ENCODE results near the gene SERINC2. TPM values are rescaled to one million over a fixed set of nuclear protein-coding genes. Genes with fewer than 3 reads are reported as not detected.
A peak's percentile ranks its signal among the peaks of the same experiment; 100 is the strongest.

SERINC2 gene
- total and polyA plus RNA-seq, 9 of the 15 experiments (the other 6 are each of a cell fraction or from before 2014, with no cell fraction given): 0.07 to 1.2 (median 0.70) TPM; not detected in 2

- TF ChIP-seq, protein P1, sequence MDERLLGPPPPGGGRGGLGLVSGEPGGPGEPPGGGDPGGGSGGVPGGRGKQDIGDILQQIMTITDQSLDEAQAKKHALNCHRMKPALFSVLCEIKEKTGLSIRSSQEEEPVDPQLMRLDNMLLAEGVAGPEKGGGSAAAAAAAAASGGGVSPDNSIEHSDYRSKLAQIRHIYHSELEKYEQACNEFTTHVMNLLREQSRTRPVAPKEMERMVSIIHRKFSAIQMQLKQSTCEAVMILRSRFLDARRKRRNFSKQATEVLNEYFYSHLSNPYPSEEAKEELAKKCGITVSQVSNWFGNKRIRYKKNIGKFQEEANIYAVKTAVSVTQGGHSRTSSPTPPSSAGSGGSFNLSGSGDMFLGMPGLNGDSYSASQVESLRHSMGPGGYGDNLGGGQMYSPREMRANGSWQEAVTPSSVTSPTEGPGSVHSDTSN (CRISPR knock-in tag; IDR thresholded peaks at IDR 0.05; ENCODE audit: low read depth): peak; percentile 52
- TF ChIP-seq, protein P1 (tag; conservative IDR thresholded peaks at IDR 0.05; ENCODE audit: low read depth): peak; percentile 100
- TF ChIP-seq GABPA (tag; conservative IDR thresholded peaks at IDR 0.05; ENCODE audit: low read depth) (peak; percentile 70), NR2C2 (CRISPR knock-in tag; IDR thresholded peaks at IDR 0.05) (no peak), NR2C2 (tag; IDR thresholded peaks at IDR 0.05) (peak; percentile 65), FOSL1 (tag; conservative IDR thresholded peaks at IDR 0.05) (peak; percentile 99), MEF2D (tag; conservative IDR thresholded peaks at IDR 0.05; ENCODE audit: low read depth) (peak; percentile 64), KAT8 (IDR thresholded peaks at IDR 0.05; ENCODE audit: low read depth) (no peak), ZNF668 (CRISPR knock-in tag; IDR thresholded peaks at IDR 0.05) (no peak), RCOR1 (IDR thresholded peaks at IDR 0.05; ENCODE audit: borderline replicate concordance in 1 of 2, low read depth in 2 of 2, low read length in 2 of 2) (peak in 1 of 2 experiments; percentile 77; a peak in 1 of 4 replicates)
- TF ChIP-seq, protein P2, sequence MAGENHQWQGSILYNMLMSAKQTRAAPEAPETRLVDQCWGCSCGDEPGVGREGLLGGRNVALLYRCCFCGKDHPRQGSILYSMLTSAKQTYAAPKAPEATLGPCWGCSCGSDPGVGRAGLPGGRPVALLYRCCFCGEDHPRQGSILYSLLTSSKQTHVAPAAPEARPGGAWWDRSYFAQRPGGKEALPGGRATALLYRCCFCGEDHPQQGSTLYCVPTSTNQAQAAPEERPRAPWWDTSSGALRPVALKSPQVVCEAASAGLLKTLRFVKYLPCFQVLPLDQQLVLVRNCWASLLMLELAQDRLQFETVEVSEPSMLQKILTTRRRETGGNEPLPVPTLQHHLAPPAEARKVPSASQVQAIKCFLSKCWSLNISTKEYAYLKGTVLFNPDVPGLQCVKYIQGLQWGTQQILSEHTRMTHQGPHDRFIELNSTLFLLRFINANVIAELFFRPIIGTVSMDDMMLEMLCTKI (IDR thresholded peaks at IDR 0.05; ENCODE audit: partially characterized antibody): no peak
- TF ChIP-seq, protein P3, sequence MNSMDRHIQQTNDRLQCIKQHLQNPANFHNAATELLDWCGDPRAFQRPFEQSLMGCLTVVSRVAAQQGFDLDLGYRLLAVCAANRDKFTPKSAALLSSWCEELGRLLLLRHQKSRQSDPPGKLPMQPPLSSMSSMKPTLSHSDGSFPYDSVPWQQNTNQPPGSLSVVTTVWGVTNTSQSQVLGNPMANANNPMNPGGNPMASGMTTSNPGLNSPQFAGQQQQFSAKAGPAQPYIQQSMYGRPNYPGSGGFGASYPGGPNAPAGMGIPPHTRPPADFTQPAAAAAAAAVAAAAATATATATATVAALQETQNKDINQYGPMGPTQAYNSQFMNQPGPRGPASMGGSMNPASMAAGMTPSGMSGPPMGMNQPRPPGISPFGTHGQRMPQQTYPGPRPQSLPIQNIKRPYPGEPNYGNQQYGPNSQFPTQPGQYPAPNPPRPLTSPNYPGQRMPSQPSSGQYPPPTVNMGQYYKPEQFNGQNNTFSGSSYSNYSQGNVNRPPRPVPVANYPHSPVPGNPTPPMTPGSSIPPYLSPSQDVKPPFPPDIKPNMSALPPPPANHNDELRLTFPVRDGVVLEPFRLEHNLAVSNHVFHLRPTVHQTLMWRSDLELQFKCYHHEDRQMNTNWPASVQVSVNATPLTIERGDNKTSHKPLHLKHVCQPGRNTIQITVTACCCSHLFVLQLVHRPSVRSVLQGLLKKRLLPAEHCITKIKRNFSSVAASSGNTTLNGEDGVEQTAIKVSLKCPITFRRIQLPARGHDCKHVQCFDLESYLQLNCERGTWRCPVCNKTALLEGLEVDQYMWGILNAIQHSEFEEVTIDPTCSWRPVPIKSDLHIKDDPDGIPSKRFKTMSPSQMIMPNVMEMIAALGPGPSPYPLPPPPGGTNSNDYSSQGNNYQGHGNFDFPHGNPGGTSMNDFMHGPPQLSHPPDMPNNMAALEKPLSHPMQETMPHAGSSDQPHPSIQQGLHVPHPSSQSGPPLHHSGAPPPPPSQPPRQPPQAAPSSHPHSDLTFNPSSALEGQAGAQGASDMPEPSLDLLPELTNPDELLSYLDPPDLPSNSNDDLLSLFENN (IDR thresholded peaks at IDR 0.05; ENCODE audit: low read depth in 2 of 2, low read length in 2 of 2): peak in 1 of 2 experiments; percentile 64; a peak in 1 of 4 replicates
Measured at GRCh38 chr1:31483012-31483946, 70.3 kb downstream of the SERINC2 start (continued).

Data from K562 (cell line).